Fibroblast of skin of scalp (primary cell): ENCODE measurements around the gene DMBX1.
A peak's percentile ranks its signal among the peaks of the same experiment; 100 is the strongest.

ENCODE experiments used
- DNase-seq: peaks from one replicate; pipeline ENCODE4 v3.0.0-alpha.2; 2013

DMBX1 gene

GRCh38 chr1:46484783-46485490 lies 4.7 kb upstream of the DMBX1 start:
- no peak for DNase-seq

- no peak for DNase-seq
Measured at GRCh38 chr1:46485564-46486431, 3.8 kb upstream of the DMBX1 start.

DNA sequence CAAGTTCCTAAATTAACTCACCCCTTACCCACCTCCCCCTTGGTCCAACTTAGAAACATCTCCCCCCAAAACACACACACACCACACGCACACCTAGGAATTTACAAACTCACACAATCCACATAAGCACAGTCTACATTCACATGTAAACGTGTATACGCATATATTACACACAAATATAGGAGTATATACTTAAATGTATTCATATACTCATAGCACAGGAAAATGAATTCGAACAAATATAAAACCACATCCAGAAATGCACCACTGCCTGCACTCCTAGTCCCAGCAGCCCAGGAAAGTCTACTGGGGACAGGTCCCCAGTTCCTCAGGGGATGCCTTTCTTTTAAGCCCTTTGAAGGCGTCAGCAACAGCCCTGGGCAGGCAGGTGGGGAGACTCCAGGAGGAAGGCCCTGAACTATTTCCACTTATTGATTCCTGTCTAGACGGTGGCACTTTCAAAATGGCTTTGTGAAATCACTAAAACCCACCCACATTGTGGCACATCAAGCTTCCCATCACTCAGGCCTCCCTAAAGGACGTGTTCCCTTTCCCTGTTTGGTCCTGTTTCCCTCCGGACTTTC lies 3.1 kb upstream of the DMBX1 start:
- no peak for DNase-seq

DNA sequence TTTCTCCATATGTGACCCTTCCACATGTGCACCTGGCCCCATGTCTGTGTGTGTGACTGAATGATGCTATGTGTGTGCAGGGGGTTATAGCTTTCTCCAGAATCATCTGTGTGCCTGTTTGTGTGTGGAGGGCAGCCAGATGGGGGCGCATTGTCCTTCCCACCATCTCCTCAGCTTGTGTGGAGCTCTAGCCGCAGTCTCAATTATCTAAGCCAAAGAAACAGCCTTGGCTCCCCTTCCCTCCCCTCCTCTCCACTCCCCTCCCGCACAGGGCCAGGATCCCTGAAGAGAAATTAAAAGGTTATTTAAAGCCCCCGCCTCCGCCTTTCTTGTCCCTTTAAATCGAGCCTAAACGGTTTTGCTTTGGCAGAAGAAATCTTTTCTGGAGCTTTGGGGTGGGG lies 1.8 kb upstream of the DMBX1 start:
- DNase-seq, result peak; percentile 44

DNA sequence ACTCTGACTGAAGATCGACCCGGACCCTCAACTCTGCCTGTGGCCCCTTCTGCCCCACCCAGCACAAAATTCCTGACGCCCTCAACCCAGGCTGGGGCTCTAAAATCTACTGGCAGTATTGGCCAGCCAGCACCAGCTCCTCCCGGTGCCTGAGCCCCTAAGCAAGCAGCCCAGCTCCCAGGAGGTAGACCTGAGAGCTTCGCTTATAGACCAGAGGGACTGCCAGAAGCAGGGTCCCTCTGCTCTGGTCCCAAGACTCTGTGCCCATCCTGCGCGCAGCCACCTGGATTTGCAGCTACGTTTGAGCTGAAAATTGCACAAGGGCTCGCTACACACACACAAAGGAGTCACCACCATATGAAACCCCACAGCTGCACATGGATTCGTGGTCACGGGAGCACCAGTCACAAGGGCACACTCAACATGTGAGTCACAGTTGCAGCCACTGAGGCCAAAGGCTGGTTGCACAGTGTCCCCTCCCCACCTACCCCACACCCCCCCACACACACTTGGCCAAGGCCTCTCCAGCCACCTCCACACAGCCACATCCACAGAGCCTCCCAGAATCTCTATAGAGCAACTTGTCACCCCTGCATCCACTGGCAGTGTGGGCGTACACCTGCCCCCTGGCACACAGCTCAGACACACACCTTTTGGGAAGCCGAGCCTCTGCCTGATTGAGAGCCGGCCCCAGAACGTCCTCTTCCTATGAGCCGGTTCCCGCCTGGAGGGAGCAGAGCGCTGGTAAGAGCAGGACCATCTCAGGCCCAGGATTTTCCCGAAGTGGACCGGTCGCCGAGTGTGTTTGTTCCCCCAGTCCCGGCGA lies 1.1 kb upstream of the DMBX1 start:
- DNase-seq, result no peak

DNA sequence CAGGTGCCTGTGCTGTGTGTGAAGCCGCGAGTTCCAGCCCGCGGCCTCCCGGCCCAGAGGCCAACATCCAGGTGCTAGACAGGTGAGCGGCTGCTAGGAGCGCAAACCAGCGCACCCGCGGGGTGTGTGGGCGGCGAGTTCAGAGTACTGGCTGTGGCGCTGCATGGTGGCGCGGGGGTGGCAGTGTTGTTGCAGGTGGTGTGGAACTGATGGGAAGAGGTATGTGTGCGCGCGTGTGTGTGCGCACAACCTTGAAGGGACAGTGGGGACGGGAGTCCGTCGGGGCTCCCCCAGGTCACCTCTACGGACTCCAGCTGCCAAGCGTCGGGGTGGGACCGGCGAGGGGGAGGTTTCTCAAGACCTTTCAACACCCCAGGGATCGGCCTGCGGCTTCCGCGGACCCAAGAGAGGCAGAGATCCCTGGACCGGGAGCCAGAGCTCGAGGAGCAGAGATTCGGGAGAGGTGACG lies 433 bp upstream of the DMBX1 start:
- DNase-seq, result no peak

GRCh38 chr1:46490406-46490655 lies 695 bp downstream of the DMBX1 start:
- DNase-seq, result no peak

DNA sequence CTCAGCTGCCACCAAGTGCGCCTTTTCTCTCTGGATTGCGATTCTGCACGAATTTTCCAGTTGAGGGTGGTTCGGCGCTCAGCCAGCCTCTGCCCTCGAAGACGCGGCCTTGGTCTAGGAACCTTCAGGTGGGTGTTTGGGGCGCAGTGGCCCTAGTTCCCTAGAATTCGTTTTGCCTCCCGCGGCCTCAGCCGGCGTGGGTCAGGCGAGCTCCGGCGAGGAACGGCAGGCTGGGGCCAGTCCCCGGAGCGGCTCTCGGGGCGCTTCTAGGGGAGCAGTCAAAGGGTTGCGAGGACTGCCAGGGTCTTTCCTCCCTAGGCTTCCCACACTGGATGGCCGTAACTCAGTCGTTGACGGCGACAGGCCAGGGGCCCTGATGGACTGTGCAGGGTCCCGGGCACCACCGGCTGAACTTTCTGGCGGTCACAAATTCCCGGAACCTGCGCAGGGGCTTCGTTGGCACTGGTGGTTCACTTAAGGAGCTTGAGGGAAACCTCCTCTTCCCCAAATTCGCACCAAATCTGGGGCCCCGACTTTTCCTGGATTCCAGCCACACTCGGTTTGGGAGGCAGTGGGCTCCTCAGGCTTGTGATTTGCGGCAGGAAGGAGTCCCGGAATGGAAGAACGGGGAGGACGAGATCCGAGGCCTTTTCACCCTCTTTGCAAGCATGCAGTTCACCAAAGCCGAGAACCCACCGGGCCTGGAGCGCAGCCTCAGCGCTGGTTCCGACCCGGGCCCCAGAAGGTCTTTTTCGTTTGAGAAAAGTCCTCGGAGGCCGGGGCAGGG lies 1.2 kb downstream of the DMBX1 start:
- no peak for DNase-seq

- DNase-seq, result no peak
Measured at GRCh38 chr1:46491443-46492268, 2.0 kb downstream of the DMBX1 start.

DNA sequence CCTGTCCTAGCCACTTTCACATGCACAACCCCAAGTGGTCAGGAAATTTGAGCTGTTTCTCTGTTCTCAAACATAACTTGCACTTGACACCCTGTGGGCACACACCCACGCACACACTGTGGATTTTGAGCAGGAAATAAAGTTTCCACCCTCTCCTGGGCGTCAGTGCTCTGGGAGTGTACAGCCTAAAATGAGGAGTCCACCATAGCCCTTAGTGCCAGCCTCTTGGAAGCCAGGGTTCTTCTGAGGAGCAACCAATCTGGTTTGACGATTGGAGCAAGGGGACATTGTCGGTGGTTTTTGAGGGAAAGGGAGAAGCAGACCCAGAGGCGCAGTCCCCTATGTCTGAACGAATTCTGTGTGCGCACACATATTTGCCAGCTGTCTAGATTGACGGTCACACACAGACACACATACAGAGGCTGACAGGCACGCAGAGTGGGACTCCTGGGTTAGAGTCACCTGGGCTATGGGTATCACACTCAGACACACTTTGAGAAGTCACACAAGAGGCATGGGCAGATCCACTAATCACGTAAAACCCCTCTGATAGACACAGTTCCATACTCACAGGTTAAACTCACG lies 2.7 kb downstream of the DMBX1 start:
- DNase-seq, result no peak

DNA sequence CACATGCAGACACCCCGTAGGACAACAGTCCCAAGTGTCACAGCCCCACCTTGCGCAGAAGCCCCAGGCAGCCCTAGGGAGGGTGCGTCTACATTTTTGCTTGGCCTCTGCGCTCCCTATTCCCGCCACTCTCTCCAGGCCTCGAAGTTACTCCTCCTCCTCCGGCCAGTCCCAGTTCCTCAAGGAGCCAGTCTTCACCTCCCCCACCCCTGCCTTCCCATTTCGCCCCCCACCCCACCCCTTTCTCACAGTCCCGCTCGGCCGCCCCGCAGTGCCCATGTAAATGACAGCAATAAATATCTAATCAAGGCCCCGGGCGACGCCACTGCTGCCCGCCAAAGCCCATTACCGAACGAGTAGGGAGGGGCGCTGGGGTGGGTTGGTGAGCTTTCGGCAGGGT lies 3.2 kb downstream of the DMBX1 start:
- no peak for DNase-seq

GRCh38 chr1:46493316-46494032 lies 3.8 kb downstream of the DMBX1 start:
- DNase-seq, result no peak

GRCh38 chr1:46494910-46495309 lies 5.3 kb downstream of the DMBX1 start:
- no peak for DNase-seq

GRCh38 chr1:46495778-46496177 lies 6.1 kb downstream of the DMBX1 start:
- DNase-seq, result no peak

DNA sequence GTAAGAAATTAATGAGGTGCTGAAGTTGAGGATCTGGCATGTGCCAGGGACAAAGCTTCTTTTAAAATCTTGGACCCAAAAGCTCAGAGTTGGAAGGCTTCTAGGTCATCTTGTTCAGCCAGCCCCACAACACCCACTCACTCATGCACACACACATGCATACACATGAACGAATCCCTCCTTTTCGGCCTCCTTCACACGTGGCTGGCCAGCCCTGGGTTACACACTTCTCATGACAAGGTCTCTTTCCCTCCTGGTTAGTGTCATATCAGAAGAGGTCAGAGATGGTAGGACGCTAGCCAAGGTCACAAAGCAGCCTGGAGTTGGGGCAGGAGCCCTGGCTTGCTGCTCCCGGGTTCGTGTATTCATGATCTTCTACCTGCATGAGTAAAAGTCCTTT lies 6.9 kb downstream of the DMBX1 start:
- no peak for DNase-seq

GRCh38 chr1:46497020-46497419 lies 7.4 kb downstream of the DMBX1 start:
- no peak for DNase-seq

GRCh38 chr1:46497665-46498064 lies 8.0 kb downstream of the DMBX1 start:
- DNase-seq, result no peak

- DNase-seq, result no peak
Measured at GRCh38 chr1:46501528-46501927, 11.9 kb downstream of the DMBX1 start.

DNA sequence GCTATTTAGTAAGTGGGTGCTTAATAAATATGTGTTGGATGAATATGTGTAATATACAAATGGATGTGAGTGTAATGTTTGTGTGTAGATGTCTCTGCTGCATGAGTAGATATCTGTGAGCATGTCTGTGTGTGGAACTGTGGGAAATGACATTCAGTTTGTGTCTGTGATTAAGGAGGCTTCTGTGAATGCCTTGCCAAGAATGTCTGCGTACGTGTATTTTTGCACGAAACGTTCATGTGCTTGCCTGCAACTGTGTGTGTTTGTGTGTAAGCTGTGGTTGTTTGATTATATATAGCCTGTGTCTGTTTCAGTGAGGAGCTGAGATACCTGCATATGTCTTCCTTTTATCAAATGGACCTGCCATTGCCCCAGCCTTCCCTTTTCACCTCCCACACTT lies 13.8 kb downstream of the DMBX1 start:
- peak; percentile 31 for DNase-seq
